Kidney (tissue), 14 donors: ENCODE results near the gene DHRS7B. TPM values are rescaled to one million over a fixed set of nuclear protein-coding genes. Genes with fewer than 3 reads are reported as not detected.
"Not testable (repeated sequence)": the region's sequence is repeated elsewhere in the genome, so short reads cannot be mapped to it uniquely, and the experiment has no call there.

ENCODE experiments used
- DNase-seq, 5 donors: peaks; one replicate each; pipeline ENCODE4 v3.0.0-alpha.2; 2013 to 2020
- FAIRE-seq: peaks from 2 replicates; lab custom pipeline; 2012; peaks lifted over from hg19 to GRCh38; lab: Jason Lieb, UNC
- H3K27ac ChIP-seq, 2 donors: one replicate each; pipeline ENCODE4 v1.7.0; 2013; ENCODE audit warnings: low read depth in 2 of 2, low read length in 2 of 2, inconsistent platforms in 1 of 2
- H3K27me3 ChIP-seq: one replicate; pipeline ENCODE4 v1.7.1; 2013; ENCODE audit warnings: low read length, inconsistent platforms; ENCODE audit not compliant: control insufficient read depth, insufficient read depth
- H3K36me3 ChIP-seq, 3 donors: one replicate each; pipeline versions ENCODE4 v1.7.0 to v1.7.1; 2013; ENCODE audit warnings: low read length in 3 of 3, control low read depth in 1 of 3, inconsistent platforms in 1 of 3; ENCODE audit not compliant: insufficient read depth in 3 of 3, control insufficient read depth in 2 of 3
- H3K4me1 ChIP-seq, 3 donors: one replicate each; pipeline versions ENCODE4 v1.7.0 to v1.7.1; 2013; ENCODE audit warnings: low read length in 3 of 3, inconsistent platforms in 1 of 3, low read depth in 1 of 3; ENCODE audit not compliant: control insufficient read depth in 2 of 3, insufficient read depth in 2 of 3
- H3K4me3 ChIP-seq, 3 donors: one replicate each; pipeline versions ENCODE4 v1.7.0 to v1.8.1; 2013; ENCODE audit warnings: low read length in 3 of 3, control low read depth in 1 of 3, inconsistent platforms in 1 of 3
- H3K9ac ChIP-seq, 3 donors: one replicate each; pipeline versions ENCODE4 v1.7.0 to v1.7.1; 2013; ENCODE audit warnings: low read length in 3 of 3, control low read depth in 1 of 3, inconsistent platforms in 1 of 3
- H3K9me3 ChIP-seq, 3 donors: one replicate each; pipeline versions ENCODE4 v1.7.0 to v1.7.1; 2013; ENCODE audit warnings: low read length in 3 of 3, control low read depth in 1 of 3, inconsistent platforms in 1 of 3; ENCODE audit not compliant: control insufficient read depth in 2 of 3, insufficient read depth in 1 of 3
- CTCF ChIP-seq: IDR thresholded peaks from 3 replicates; pipeline ENCODE4 v1.5.1; 2012; ENCODE audit warnings: mild to moderate bottlenecking, moderate library complexity, borderline replicate concordance; ENCODE audit not compliant: insufficient read depth; ENCODE audit errors: extremely low read depth
- intact Hi-C: fragments of 100-400 bp; cut with DNase I; formaldehyde crosslinking; loops from one replicate; pipeline ENCODE4 v1.11.1; 2022
- polyA plus RNA-seq: library from polyadenylated mRNA; stranded (reverse); fragments of 350-450 nt; fragmentation: Illumina TruSeq; extraction: RNeasy Lipid Tissue Mini Kit (QIAGEN cat#74804); gene quantifications from one replicate; pipeline ENCODE4 v1.2.3, GENCODE V29; 2014; ENCODE audit warnings: low read depth, low replicate concordance; ENCODE audit not compliant: insufficient read depth
- total RNA-seq: library from RNA; stranded (reverse); fragmentation: NEBNext Ultra II Directional; extraction: Animal tissue kit (Norgen Biotek cat#: 25700); gene quantifications from one replicate; pipeline ENCODE4 v1.2.1, GENCODE V29; 2021
- donor health status: control.
- donor health status: control.
- donor health status: control.
- donor health status: control.
- donor health status: control.
- donor health status: DM: yes; HTN: yes; CAD: no.
- donor health status: Normal renal cell carcinoma (clear cell type).

Gene DHRS7B
- total and polyA plus RNA-seq, 2 donors from 2014 or later = 19.9 to 58.8 TPM

- Histone ChIP-seq H3K9me3 (no peaks in the 10 kb centered on the region), H3K36me3 (no peaks in the 10 kb centered on the region), H3K9ac (no peak overlapping the region), H3K4me1 (peaks cover 0 to 2% (median 0%) of the 10 kb centered on the region in 3 donors), H3K27ac (peak overlapping the region in 1 of 2 donors; percentile 5), H3K4me3 (peak overlapping the region; percentile 4 to 28 (median 25)), H3K27me3 (no peaks in the 10 kb centered on the region)
- TF ChIP-seq CTCF = peak; percentile 90
- FAIRE-seq (no peak), DNase-seq (peak; percentile 58 to 84 (median 64))
- intact Hi-C loops = no loop called here
Observed at GRCh38 chr17:21119247-21119918, 7.4 kb upstream of the DHRS7B start.

- DNase-seq (no peak), FAIRE-seq (no peak)
- peak overlapping the region in 1 of 2 donors; percentile 41 for H3K27ac ChIP-seq
Observed at GRCh38 chr17:21119919-21120249, 6.9 kb upstream of the DHRS7B start.

GRCh38 chr17:21124086-21124485, 2.7 kb upstream of the DHRS7B start:
- H3K27ac ChIP-seq = no peak overlapping the region
- no peaks in the 10 kb centered on the region for H3K27me3 ChIP-seq
- intact Hi-C loops = no loop called here
- no peaks in the 10 kb centered on the region for H3K36me3 ChIP-seq
- no peak for TF ChIP-seq CTCF
- no peak overlapping the region for H3K4me3 ChIP-seq
- H3K9me3 ChIP-seq = no peaks in the 10 kb centered on the region
- DNase-seq (no peak), FAIRE-seq (no peak)
- H3K4me1 ChIP-seq = peaks cover 0 to 13% (median 10%) of the 10 kb centered on the region in 3 donors
- H3K9ac ChIP-seq = no peak overlapping the region

More at GRCh38 chr17:21119919-21120249, 6.9 kb upstream of the DHRS7B start:
- no peaks in the 10 kb centered on the region for H3K36me3 ChIP-seq
- H3K27me3 ChIP-seq = no peaks in the 10 kb centered on the region
- TF ChIP-seq CTCF = no peak
- H3K9ac ChIP-seq = peak overlapping the region in 1 of 3 donors; percentile 10
- no peak overlapping the region for H3K4me3 ChIP-seq
- peaks cover 0 to 2% (median 0%) of the 10 kb centered on the region in 3 donors for H3K4me1 ChIP-seq
- intact Hi-C loops = no loop called here
- no peaks in the 10 kb centered on the region for H3K9me3 ChIP-seq

- DNase-seq, H3K27me3 ChIP-seq, H3K9me3 ChIP-seq, FAIRE-seq, H3K27ac ChIP-seq, H3K36me3 ChIP-seq, intact Hi-C loops, H3K9ac ChIP-seq, H3K4me3 ChIP-seq: not testable (repeated sequence)
- H3K4me1 ChIP-seq = peaks cover 0 to 13% (median 10%) of the 10 kb centered on the region in 3 donors
Observed at GRCh38 chr17:21124517-21124916, 2.2 kb upstream of the DHRS7B start.
